Endodermal cell (in vitro differentiated cells): ENCODE data around the gene IGFBP1. TPM values are rescaled to one million over a fixed set of nuclear protein-coding genes. Genes with fewer than 3 reads are reported as not detected.

Source experiments
- DNase-seq: peaks from one replicate; pipeline ENCODE4 v3.0.0-alpha.2; 2017
- H3K27ac ChIP-seq: 2 replicates; pipeline ENCODE4 v1.5.1; 2013; ENCODE audit warnings: mild to moderate bottlenecking, low read depth, low read length, moderate library complexity
- H3K27me3 ChIP-seq: 2 replicates; pipeline ENCODE4 v1.6.1; 2013; ENCODE audit warnings: mild to moderate bottlenecking, low read length, moderate library complexity; ENCODE audit not compliant: insufficient read depth, control insufficient read depth, poor library complexity, severe bottlenecking
- H3K36me3 ChIP-seq: 2 replicates; pipeline ENCODE4 v1.7.0; 2013; ENCODE audit warnings: mild to moderate bottlenecking, low read length, moderate library complexity; ENCODE audit not compliant: control insufficient read depth, insufficient read depth
- H3K4me1 ChIP-seq: one replicate; pipeline ENCODE4 v1.7.0; 2013; ENCODE audit warnings: low read length; ENCODE audit not compliant: control insufficient read depth, insufficient read depth
- H3K4me3 ChIP-seq: 2 replicates; pipeline ENCODE4 v1.5.1; 2013; ENCODE audit warnings: mild to moderate bottlenecking, low read length, moderate library complexity
- H3K9ac ChIP-seq: 2 replicates; pipeline ENCODE4 v1.6.1; 2013; ENCODE audit warnings: mild to moderate bottlenecking, low read length, moderate library complexity; ENCODE audit not compliant: poor library complexity, severe bottlenecking; ENCODE audit errors: extremely low read depth
- H3K9me3 ChIP-seq: 2 replicates; pipeline ENCODE4 v1.6.1; 2013; ENCODE audit warnings: mild to moderate bottlenecking, low read length, moderate library complexity; ENCODE audit not compliant: control insufficient read depth
- H3K27ac Mint-ChIP-seq: 2 replicates; pipeline ENCODE4 v1.8.0; 2020; ENCODE audit warnings: mixed read lengths
- H3K27me3 Mint-ChIP-seq: 2 replicates; pipeline ENCODE4 v1.8.0; 2021; ENCODE audit warnings: mild to moderate bottlenecking, mixed read lengths; ENCODE audit not compliant: insufficient read depth
- H3K36me3 Mint-ChIP-seq: 2 replicates; pipeline ENCODE4 v1.8.0; 2020; ENCODE audit warnings: low read depth, mixed read lengths
- H3K4me1 Mint-ChIP-seq: 2 replicates; pipeline ENCODE4 v1.8.0; 2020; ENCODE audit warnings: mixed read lengths
- H3K4me3 Mint-ChIP-seq: 2 replicates; pipeline ENCODE4 v1.8.0; 2020; ENCODE audit warnings: mild to moderate bottlenecking, moderate library complexity, mixed read lengths
- H3K9me3 Mint-ChIP-seq: 2 replicates; pipeline ENCODE4 v1.8.0; 2020; ENCODE audit warnings: mild to moderate bottlenecking, mixed read lengths
- WGBS, 2 experiments: methylation state at CpG; one replicate each; pipeline versions ENCODE4 v1.1.5 to v1.1.7; 2013; ENCODE audit warnings: missing lambda C conversion rate in 2 of 2, mixed read lengths in 1 of 2; ENCODE audit not compliant: insufficient coverage in 1 of 2, insufficient read length in 1 of 2; 5-methylcytosine and 5-hydroxymethylcytosine counted together
- total RNA-seq, 2 donors: library from RNA; stranded (reverse); fragmentation: NEBNext Ultra II Directional in 1 of 2; extraction: Animal tissue kit (Norgen Biotek cat#: 25700) in 1 of 2; gene quantifications; 2 replicates in 1 of 2; 3 replicates in 1 of 2; pipeline ENCODE4 v1.2.1, GENCODE V29; 2021
- TF ChIP-seq, protein P1 (sequence below): fragments of 200-600 bp; sonication (generic); conservative IDR thresholded peaks from 2 replicates; pipeline ENCODE4 v1.5.0; 2021; ENCODE audit warnings: antibody characterized with exemption, mild to moderate bottlenecking

IGFBP1 gene
- total RNA-seq, 2 donors from 2014 or later, result not detected

DNA sequence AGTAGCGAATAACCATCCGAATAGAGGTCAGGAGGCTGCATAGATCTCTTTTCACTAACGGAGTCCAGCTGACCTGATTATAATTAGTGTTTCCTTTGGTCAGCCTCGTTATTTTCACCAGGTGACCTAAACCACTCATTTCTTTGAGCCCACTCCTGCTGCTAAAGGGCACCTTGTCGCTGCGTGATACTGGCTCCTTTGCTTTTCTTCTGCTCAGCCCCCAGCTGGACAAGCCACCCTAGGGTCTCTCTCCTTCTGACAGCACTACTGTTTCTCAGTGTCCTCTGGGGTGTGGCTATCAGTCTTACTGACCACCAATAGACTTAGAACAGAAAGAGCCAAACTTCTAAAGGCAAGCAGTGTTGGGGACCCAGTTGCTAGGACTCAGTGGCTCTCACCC is 35.5 kb downstream of the IGFBP1 start:
- peaks cover 65% of the 10 kb centered on the region for H3K27me3 ChIP-seq
- 44 to 51% methylated on average over 6 of the region's 6 CpGs for WGBS, 2 experiments
- DNase-seq, result no peak
- no peaks in the 10 kb centered on the region for H3K9me3 ChIP-seq
- H3K4me3 ChIP-seq, result no peak overlapping the region
- no peaks in the 10 kb centered on the region for H3K36me3 Mint-ChIP-seq
- TF ChIP-seq, protein P1, sequence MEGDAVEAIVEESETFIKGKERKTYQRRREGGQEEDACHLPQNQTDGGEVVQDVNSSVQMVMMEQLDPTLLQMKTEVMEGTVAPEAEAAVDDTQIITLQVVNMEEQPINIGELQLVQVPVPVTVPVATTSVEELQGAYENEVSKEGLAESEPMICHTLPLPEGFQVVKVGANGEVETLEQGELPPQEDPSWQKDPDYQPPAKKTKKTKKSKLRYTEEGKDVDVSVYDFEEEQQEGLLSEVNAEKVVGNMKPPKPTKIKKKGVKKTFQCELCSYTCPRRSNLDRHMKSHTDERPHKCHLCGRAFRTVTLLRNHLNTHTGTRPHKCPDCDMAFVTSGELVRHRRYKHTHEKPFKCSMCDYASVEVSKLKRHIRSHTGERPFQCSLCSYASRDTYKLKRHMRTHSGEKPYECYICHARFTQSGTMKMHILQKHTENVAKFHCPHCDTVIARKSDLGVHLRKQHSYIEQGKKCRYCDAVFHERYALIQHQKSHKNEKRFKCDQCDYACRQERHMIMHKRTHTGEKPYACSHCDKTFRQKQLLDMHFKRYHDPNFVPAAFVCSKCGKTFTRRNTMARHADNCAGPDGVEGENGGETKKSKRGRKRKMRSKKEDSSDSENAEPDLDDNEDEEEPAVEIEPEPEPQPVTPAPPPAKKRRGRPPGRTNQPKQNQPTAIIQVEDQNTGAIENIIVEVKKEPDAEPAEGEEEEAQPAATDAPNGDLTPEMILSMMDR, result no peak
- no peak overlapping the region for H3K27ac ChIP-seq
- H3K27ac Mint-ChIP-seq, result no peak overlapping the region
- peaks cover 65% of the 10 kb centered on the region for H3K27me3 Mint-ChIP-seq
- H3K4me1 Mint-ChIP-seq, result peaks cover 13% of the 10 kb centered on the region
- no peak overlapping the region for H3K4me3 Mint-ChIP-seq
- no peaks in the 10 kb centered on the region for H3K36me3 ChIP-seq
- no peak overlapping the region for H3K9ac ChIP-seq
- H3K4me1 ChIP-seq, result no peaks in the 10 kb centered on the region
- no peaks in the 10 kb centered on the region for H3K9me3 Mint-ChIP-seq

- Histone ChIP-seq H3K9me3 (no peaks in the 10 kb centered on the region), H3K9ac (no peak overlapping the region), H3K4me1 (no peaks in the 10 kb centered on the region), H3K27me3 (peaks cover 60% of the 10 kb centered on the region), H3K27ac (no peak overlapping the region), H3K36me3 (no peaks in the 10 kb centered on the region), H3K4me3 (no peak overlapping the region)
- no peak for DNase-seq
- Mint-ChIP-seq H3K27ac (no peak overlapping the region), H3K4me1 (peaks cover 13% of the 10 kb centered on the region), H3K27me3 (peaks cover 64% of the 10 kb centered on the region), H3K36me3 (no peaks in the 10 kb centered on the region), H3K4me3 (no peak overlapping the region), H3K9me3 (no peaks in the 10 kb centered on the region)
- TF ChIP-seq, protein P1, result no peak
- 74 to 80% methylated on average over 3 to 5 of the region's 5 CpGs for WGBS, 2 experiments
Measured at GRCh38 chr7:45924283-45924682, 36.0 kb downstream of the IGFBP1 start.

GRCh38 chr7:45927721-45928120 is 39.4 kb downstream of the IGFBP1 start:
- WGBS, 2 experiments, result 98 to 100% methylated on average over 1 to 3 of the region's 3 CpGs
- TF ChIP-seq, protein P1, result no peak
- no peak overlapping the region for H3K4me3 ChIP-seq

More at GRCh38 chr7:45927721-45928120, 39.4 kb downstream of the IGFBP1 start:
- Mint-ChIP-seq H3K9me3 (no peaks in the 10 kb centered on the region), H3K27me3 (peaks cover 35% of the 10 kb centered on the region), H3K27ac (no peak overlapping the region), H3K36me3 (no peaks in the 10 kb centered on the region), H3K4me1 (peaks cover 6% of the 10 kb centered on the region), H3K4me3 (no peak overlapping the region)
- Histone ChIP-seq H3K9me3 (no peaks in the 10 kb centered on the region), H3K36me3 (no peaks in the 10 kb centered on the region), H3K27ac (no peak overlapping the region), H3K4me1 (no peaks in the 10 kb centered on the region), H3K27me3 (peaks cover 29% of the 10 kb centered on the region), H3K9ac (no peak overlapping the region)
- no peak for DNase-seq
